ENCODE data around the gene CERS6.

The CERS6 gene

GRCh38 chr2:168730344-168730743 is 274.3 kb downstream of the CERS6 start:
- DNase-seq (ENCODE audit: low read depth) = no peak
- TF ChIP-seq, protein P1, sequence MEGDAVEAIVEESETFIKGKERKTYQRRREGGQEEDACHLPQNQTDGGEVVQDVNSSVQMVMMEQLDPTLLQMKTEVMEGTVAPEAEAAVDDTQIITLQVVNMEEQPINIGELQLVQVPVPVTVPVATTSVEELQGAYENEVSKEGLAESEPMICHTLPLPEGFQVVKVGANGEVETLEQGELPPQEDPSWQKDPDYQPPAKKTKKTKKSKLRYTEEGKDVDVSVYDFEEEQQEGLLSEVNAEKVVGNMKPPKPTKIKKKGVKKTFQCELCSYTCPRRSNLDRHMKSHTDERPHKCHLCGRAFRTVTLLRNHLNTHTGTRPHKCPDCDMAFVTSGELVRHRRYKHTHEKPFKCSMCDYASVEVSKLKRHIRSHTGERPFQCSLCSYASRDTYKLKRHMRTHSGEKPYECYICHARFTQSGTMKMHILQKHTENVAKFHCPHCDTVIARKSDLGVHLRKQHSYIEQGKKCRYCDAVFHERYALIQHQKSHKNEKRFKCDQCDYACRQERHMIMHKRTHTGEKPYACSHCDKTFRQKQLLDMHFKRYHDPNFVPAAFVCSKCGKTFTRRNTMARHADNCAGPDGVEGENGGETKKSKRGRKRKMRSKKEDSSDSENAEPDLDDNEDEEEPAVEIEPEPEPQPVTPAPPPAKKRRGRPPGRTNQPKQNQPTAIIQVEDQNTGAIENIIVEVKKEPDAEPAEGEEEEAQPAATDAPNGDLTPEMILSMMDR (IDR thresholded peaks at IDR 0.05; ENCODE audit: control insufficient read depth, extremely low read depth, insufficient read depth) = no peak
- H3K4me3 ChIP-seq (ENCODE audit: low read depth, low read length) = no peak overlapping the region

GRCh38 chr2:168731002-168731401 is 274.9 kb downstream of the CERS6 start:
- H3K4me3 ChIP-seq (ENCODE audit: low read depth, low read length) = no peak overlapping the region
- TF ChIP-seq, protein P1 (IDR thresholded peaks at IDR 0.05; ENCODE audit: control insufficient read depth, extremely low read depth, insufficient read depth) = no peak
- no peak for DNase-seq (ENCODE audit: low read depth)

DNA sequence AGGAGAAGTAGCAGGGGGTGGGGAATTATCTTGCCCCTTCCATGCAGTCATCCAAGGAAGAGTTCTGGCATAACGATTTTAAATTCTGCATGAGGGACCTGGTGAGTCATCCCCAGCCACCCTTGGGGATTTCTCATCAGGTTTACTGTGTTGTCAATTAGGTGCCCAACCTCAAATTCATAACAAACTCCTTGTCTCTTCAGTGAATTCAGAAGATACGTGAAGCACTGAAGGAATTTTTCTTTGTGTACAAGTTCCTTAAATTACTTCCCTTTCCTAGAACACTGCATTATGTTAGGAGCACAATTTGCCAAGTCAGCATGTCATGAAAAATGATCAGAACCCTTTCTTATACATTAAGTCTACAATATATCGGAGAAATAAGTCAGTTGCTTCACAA is 275.5 kb downstream of the CERS6 start:
- TF ChIP-seq, protein P1 (IDR thresholded peaks at IDR 0.05; ENCODE audit: control insufficient read depth, extremely low read depth, insufficient read depth) = no peak
- no peak for DNase-seq (ENCODE audit: low read depth)
- H3K4me3 ChIP-seq (ENCODE audit: low read depth, low read length) = no peak overlapping the region

GRCh38 chr2:168732100-168732499 is 276.0 kb downstream of the CERS6 start:
- TF ChIP-seq, protein P1 (IDR thresholded peaks at IDR 0.05; ENCODE audit: control insufficient read depth, extremely low read depth, insufficient read depth) = no peak
- DNase-seq (ENCODE audit: low read depth) = no peak
- no peak overlapping the region for H3K4me3 ChIP-seq (ENCODE audit: low read depth, low read length)

GRCh38 chr2:168732506-168732905 is 276.4 kb downstream of the CERS6 start:
- TF ChIP-seq, protein P1 (IDR thresholded peaks at IDR 0.05; ENCODE audit: control insufficient read depth, extremely low read depth, insufficient read depth) = no peak
- DNase-seq (ENCODE audit: low read depth) = no peak
- no peak overlapping the region for H3K4me3 ChIP-seq (ENCODE audit: low read depth, low read length)

GRCh38 chr2:168734199-168734760 is 278.2 kb downstream of the CERS6 start:
- TF ChIP-seq, protein P1 (IDR thresholded peaks at IDR 0.05; ENCODE audit: control insufficient read depth, extremely low read depth, insufficient read depth) = no peak
- no peak for DNase-seq (ENCODE audit: low read depth)
- H3K4me3 ChIP-seq (ENCODE audit: low read depth, low read length) = no peak overlapping the region
